Mesothelial cell of epicardium (in vitro differentiated cells): Measurements from ENCODE around the gene GARNL3. TPM values are rescaled to one million over a fixed set of nuclear protein-coding genes. Genes with fewer than 3 reads are reported as not detected.

Experiments
- DNase-seq, 2 experiments: peaks; one replicate each; pipeline ENCODE4 v3.0.0; 2021; ENCODE audit warnings: low spot score in 2 of 2; ENCODE audit not compliant: unreplicated experiment in 2 of 2
- H3K27ac Mint-ChIP-seq: 2 replicates; pipeline ENCODE4 v1.8.0; 2021; ENCODE audit warnings: mixed read lengths
- H3K27me3 Mint-ChIP-seq: 2 replicates; pipeline ENCODE4 v1.8.0; 2021; ENCODE audit warnings: low read depth, mixed read lengths
- H3K36me3 Mint-ChIP-seq: 2 replicates; pipeline ENCODE4 v1.8.0; 2021; ENCODE audit warnings: mixed read lengths
- H3K4me1 Mint-ChIP-seq: 2 replicates; pipeline ENCODE4 v1.8.0; 2021; ENCODE audit warnings: mixed read lengths
- H3K4me3 Mint-ChIP-seq: 2 replicates; pipeline ENCODE4 v1.8.0; 2021; ENCODE audit warnings: mild to moderate bottlenecking, moderate library complexity, mixed read lengths
- H3K9me3 Mint-ChIP-seq: 2 replicates; pipeline ENCODE4 v1.8.0; 2021; ENCODE audit warnings: mixed read lengths
- total RNA-seq: library from RNA; stranded (reverse); gene quantifications from 3 replicates; pipeline ENCODE4 v1.2.1, GENCODE V29; 2021
- TF ChIP-seq, protein P1 (sequence below): fragments of 200-600 bp; sonication (generic); IDR thresholded peaks from one replicate; pipeline ENCODE4 v1.5.0; 2021; ENCODE audit warnings: antibody characterized with exemption; ENCODE audit not compliant: unreplicated experiment

The GARNL3 gene
- total RNA-seq, 1 donor from 2014 or later, result 51.5 TPM

DNA sequence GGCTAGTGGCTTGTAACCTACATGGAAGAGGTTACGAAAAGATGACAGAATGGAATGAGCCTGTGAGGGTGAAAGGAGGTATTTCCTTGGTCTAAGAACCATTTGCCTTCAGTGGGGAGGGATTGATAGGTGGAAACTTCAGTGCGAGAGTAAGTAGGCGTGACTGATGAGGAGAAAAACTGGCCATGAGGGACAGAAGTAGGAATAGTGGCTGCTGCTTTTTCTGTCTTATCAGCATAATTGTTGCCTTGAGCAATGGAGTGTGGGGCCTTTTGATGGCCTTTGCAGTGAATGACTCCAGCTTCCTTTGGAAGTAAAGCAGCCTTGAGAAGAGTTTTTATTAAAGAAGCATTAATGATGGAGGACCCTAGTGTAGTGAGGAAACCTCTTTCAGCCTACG is 150.6 kb downstream of the GARNL3 start:
- H3K27ac Mint-ChIP-seq, result peak overlapping the region; percentile 10
- no peak for DNase-seq
- no peaks in the 10 kb centered on the region for H3K27me3 Mint-ChIP-seq
- no peak overlapping the region for H3K4me3 Mint-ChIP-seq
- TF ChIP-seq, protein P1, sequence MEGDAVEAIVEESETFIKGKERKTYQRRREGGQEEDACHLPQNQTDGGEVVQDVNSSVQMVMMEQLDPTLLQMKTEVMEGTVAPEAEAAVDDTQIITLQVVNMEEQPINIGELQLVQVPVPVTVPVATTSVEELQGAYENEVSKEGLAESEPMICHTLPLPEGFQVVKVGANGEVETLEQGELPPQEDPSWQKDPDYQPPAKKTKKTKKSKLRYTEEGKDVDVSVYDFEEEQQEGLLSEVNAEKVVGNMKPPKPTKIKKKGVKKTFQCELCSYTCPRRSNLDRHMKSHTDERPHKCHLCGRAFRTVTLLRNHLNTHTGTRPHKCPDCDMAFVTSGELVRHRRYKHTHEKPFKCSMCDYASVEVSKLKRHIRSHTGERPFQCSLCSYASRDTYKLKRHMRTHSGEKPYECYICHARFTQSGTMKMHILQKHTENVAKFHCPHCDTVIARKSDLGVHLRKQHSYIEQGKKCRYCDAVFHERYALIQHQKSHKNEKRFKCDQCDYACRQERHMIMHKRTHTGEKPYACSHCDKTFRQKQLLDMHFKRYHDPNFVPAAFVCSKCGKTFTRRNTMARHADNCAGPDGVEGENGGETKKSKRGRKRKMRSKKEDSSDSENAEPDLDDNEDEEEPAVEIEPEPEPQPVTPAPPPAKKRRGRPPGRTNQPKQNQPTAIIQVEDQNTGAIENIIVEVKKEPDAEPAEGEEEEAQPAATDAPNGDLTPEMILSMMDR, result no peak
- H3K36me3 Mint-ChIP-seq, result peaks cover 8% of the 10 kb centered on the region
- no peaks in the 10 kb centered on the region for H3K9me3 Mint-ChIP-seq
- H3K4me1 Mint-ChIP-seq, result peaks cover 19% of the 10 kb centered on the region

DNA sequence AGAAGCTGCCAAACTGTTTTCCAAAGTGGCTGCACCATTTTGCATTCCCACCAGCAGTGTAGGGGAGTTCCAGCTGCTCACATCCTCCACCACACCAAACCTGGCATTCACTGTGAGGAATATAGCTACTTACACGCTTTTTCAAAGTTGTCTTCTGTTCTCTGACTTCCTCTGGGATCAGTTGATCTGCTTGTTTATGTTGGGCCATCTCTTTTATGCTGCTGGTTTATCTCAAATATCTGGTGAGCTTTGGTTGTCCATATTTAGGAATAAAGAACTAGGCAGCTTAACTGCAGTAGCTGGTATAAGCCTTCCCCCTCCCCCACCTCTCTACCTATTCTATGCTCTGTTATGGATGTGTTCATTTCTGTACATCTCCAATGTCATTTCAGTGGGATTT is 151.1 kb downstream of the GARNL3 start:
- H3K9me3 Mint-ChIP-seq, result no peaks in the 10 kb centered on the region
- TF ChIP-seq, protein P1, result no peak
- H3K36me3 Mint-ChIP-seq, result peaks cover 8% of the 10 kb centered on the region
- H3K4me3 Mint-ChIP-seq, result no peak overlapping the region
- H3K27me3 Mint-ChIP-seq, result no peaks in the 10 kb centered on the region
- DNase-seq, result no peak
- H3K27ac Mint-ChIP-seq, result peak overlapping the region; percentile 48
- H3K4me1 Mint-ChIP-seq, result peaks cover 19% of the 10 kb centered on the region

DNA sequence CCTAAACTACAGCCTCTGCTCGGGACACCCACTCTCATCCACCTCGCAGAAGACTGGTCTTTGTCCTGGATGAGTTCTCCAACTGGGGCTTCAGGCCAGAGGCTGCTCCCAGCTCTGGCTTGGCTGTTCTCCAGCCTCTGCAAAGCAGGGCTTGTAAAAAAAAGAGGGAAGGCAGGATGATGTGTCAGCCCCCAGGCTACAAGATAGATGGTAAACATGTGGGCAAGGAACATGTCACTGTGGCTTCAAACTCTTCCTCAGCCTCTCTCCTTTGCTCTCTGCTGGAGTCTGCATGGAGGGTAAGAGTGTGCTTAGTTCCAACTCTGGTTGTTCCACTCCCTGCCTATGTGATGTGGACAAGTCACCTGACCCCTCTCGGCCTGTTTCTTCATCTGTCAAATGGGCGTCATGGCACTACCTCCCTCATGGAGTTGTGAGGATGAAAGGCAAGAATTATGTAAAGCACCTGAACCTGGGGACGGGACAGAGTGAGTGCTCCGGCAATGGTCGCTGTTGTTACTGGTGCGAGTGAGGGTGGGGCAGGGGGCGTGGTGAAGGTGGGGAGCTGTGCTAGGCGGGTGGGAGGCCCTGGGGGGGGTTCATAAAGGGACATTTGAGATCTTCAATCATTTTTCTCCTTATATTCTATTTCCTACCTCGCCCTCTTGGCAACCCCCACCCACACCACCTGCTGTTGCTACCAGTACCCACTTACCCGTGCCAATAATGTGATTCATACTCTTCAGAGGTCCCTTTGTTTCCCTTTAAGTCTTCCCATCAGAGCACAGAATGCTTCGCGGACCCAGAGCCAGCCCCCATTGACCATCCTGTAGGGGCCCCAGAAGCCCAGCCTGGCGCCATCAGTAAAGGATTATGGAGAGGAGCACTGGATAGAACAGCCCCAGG is 152.8 kb downstream of the GARNL3 start:
- DNase-seq, result no peak
- H3K27me3 Mint-ChIP-seq, result no peaks in the 10 kb centered on the region
- no peak overlapping the region for H3K4me3 Mint-ChIP-seq
- H3K9me3 Mint-ChIP-seq, result no peaks in the 10 kb centered on the region
- H3K4me1 Mint-ChIP-seq, result peaks cover 23% of the 10 kb centered on the region
- TF ChIP-seq, protein P1, result no peak
- H3K27ac Mint-ChIP-seq, result no peak overlapping the region
- H3K36me3 Mint-ChIP-seq, result peaks cover 8% of the 10 kb centered on the region

DNA sequence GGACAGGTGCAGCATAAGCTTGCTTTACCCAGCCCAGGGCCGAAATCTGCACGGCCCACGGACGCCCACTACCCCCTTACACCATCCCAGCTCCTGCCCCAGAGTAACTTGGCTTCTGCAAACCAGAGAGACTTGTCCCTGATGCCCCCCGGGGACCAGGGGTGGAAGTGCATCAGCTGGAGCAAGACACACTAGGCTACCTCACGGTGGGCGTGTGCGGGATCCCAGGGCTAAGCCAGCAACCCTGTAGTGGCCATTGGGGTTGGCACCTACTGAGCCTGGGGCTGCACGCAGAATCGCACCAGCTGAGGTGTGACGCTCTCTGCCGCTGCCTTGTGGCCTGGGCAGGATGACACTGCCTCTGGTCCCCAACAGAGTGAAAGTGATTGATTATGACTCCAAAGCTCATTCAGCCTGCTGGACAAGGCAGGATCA is 153.5 kb downstream of the GARNL3 start:
- H3K4me1 Mint-ChIP-seq, result peaks cover 29% of the 10 kb centered on the region
- H3K27ac Mint-ChIP-seq, result no peak overlapping the region
- peaks cover 8% of the 10 kb centered on the region for H3K36me3 Mint-ChIP-seq
- H3K4me3 Mint-ChIP-seq, result no peak overlapping the region
- TF ChIP-seq, protein P1, result no peak
- DNase-seq, result no peak
- H3K27me3 Mint-ChIP-seq, result no peaks in the 10 kb centered on the region
- H3K9me3 Mint-ChIP-seq, result no peaks in the 10 kb centered on the region

DNA sequence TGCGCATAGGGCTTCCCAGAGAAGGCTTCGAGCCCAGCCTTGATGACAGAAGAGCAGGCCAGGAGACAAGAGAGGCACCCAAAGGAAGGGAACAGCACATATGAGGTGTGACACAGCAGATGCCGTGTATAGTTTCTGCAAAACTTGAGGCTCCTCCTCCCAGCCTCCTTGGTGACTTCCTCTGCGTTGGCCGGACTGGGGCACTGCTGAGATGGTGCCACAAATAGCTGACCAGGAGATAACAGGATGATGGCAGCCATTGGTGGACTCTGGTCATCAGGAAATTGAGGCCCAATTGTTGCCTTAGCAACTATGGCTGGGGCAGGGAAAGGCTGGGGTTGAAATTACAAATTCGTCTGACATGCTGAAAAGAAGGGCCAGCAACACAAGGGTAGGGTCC is 154.8 kb downstream of the GARNL3 start:
- H3K27me3 Mint-ChIP-seq, result no peaks in the 10 kb centered on the region
- peaks cover 4% of the 10 kb centered on the region for H3K36me3 Mint-ChIP-seq
- peaks cover 34% of the 10 kb centered on the region for H3K4me1 Mint-ChIP-seq
- H3K4me3 Mint-ChIP-seq, result no peak overlapping the region
- DNase-seq, result no peak
- TF ChIP-seq, protein P1, result no peak
- no peaks in the 10 kb centered on the region for H3K9me3 Mint-ChIP-seq
- H3K27ac Mint-ChIP-seq, result no peak overlapping the region
